HG03457 (cell line): ENCODE measurements around the gene ROR2.

ENCODE experiments used
- ATAC-seq: cut with Tn5 transposase; IDR thresholded peaks from one replicate; pipeline ENCODE4 v1.9.1; 2021; ENCODE audit warnings: moderate number of reproducible peaks; ENCODE audit not compliant: unreplicated experiment

ROR2 gene

DNA sequence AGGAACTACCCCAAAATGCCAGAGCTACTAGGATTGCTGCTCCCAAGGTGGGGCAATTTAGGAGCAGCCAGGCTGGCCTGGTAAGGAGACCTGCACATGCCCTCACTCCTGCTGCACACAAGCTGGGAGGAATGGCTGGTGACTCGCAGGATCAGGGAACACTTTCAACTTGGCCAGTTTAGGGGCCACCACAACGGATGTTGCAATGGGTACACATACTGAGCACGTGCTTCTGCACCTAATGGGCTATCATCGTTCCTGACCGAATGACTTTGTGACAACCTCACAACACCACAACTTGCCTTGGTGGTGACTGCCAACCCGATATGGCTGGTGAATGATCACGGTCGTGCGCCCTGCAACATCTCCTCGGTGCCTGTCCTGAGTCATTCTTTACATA lies 172.0 kb downstream of the ROR2 start:
- no peak for ATAC-seq

DNA sequence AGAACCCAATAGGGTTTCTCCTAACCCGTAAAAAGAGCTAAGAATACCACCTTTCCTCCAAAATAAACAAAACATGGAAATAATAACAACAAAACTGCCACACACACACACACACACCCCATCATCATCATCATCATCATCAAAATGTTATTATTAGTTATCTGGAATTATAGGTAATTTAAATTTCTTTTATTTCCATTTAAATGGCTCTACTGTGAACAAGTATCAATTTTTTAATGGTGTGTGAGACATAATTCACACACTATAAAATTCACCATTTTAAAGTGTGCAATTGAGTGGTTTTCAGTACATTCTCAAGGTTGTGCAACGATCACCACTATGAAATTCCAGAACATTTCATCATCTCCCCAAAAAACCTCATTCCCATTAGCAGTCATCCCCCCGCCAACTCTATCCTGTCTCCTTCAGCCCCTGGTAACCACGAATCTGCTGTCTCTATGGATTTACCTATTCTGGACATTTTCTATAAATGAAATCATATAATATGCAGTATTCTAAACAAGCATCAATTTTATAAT lies 172.7 kb downstream of the ROR2 start:
- no peak for ATAC-seq

DNA sequence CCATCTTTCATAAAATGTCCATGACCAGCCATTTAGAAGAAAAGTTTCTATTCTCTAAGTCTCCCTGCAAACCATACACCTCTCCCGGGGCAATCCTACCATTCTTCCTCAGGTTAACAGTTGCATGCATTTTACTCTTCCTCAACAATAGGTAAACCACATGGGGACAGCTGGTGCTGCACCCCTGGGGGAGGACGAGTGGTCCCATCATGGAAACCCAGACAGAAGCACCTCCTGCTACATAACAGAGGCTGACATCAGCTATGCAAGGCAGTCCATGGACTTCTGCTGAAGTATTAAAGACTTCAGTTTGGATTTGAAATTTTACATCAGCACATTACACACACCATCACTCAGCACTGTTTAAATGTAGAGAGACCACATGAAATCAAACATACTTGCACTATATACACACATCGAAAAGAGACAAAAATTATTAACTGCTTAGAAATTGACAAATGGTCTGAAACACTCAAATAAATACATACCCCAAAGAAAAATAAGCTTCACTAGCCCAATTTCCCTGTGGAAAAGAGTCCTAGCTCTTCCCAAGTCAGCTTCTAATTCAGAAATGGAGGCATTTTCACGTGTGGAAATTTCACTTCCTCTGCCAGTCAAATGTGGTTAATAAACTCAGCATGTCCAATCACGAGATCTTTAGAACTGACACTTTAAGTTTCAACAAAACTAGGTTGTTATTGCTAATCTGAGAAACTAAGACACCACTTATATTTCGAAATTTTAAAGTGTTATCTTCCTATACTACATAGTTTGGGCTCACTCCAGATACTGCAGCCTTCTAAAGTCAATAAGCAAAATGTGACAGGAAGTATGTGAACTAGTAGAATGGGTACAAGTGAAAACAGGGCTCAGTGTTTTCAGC lies 173.4 kb downstream of the ROR2 start:
- no peak for ATAC-seq

DNA sequence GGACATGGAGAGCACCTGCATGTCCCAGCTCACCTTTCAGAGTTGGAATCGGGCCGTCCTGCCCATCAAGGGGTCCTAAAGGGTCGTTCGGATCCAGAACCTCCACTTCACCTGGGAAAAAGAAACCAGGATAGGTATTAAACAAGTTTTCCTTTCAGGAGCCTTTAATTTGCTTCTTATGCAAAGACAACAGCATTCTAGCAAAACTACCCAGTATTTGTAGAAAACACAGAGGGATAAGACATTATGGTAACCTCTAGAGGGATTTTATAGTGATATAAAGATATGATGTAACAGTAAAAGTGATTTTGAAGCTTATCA lies 174.4 kb downstream of the ROR2 start:
- no peak for ATAC-seq

DNA sequence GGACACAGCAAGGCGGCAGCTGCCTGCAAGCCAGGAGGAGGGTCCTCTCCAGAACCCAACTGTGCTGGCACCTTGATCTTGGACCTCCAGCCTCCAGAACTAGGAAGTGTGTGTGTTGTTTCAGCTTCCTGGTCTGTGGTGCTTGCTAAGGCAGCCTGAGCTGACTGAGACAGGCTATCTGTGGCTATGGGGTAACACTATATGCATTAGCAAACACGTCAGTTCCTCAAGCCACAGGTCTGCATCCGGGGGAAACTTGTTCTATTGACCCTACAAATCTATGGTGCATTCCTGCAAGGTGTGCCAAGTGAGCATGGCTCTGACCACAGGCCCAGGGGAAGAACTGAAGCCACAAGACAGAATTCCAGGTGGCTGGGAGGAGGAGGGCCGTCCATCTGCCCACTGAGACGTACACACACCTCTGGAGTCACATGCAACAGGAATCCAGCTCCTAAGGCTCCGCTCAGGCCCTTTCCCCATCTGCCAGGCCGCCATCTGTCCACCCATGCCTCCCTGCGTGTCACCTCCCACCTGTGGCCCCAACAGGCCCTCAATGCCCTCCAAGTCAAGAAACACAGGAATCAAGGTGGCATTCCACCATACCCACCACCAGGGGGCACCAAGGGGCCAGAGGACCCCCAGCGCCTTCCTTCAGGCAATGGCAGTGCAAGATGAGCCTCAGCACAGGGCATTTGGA lies 174.9 kb downstream of the ROR2 start:
- no peak for ATAC-seq

DNA sequence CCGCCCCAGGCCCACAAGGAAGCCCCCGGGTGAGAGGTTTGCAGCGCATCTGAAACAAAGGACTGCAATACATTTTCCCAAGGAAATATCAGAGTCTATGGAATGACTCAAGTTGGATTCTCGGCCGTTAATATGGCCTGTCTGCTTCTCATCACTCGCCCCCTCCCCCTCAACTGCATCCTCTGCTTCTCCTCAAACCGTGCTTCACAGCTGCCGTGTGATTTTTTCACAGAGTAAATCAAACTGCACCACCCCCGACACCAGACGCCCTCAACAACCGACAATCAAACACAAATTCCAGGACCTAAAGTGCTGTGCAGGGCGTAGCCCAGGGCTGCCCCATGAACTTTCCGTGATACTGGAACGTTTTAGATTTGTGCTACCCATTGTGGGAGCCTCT lies 176.9 kb downstream of the ROR2 start:
- ATAC-seq, result no peak

DNA sequence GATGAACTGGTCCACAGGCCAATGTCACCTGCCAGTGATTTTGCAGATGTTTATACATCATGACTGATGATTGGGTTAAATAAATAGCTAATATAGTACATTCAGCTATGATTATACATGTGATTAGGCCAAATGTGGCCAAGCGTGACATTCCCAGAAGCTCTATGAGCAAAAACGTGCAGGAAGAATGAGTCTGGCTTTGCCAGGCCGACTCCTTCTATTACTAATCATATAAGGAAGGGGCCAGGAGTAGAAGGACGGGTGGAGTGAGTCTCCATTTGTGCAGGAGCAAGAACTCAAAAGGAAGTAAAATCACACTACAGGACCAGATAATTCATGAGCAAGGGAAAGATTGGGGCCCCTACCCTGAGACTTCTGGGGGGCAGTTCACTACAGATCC lies 178.2 kb downstream of the ROR2 start:
- no peak for ATAC-seq

DNA sequence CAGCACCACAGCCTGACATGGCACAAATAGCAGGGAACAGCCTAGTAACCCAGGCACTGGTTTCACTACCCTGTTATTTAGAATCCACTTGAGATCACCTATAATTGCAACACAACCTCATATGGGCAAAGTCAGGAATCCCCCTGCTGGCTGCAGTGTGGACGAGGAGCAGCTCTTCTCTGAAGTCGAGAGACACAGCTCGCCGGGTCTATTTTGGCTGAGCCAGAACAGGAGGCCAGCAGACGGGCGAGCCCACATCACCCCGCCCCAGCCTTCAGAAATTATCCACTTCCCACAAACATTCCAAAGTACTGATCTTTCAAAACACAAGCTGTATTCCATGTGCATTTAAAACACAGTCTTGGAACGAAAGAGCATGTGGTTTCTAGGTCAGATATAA lies 179.0 kb downstream of the ROR2 start:
- no peak for ATAC-seq

DNA sequence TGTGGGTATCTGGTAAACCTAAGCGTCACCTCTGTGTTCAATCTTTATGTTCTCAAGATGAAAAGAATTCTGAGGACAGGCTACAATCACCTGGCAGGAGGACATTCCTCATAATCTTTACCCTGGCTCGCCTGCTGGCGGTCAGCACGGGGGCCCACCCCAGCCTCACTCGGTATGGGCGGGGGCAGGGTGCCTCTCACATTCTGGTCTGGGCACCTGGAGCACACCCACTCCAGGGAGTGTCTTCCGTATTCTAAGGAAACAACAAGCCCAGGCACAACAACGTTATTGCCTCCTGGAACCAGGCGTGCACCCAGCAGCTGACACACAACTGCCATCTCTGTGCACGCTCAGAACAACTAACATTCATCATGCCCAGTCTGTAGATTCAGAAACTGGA lies 179.8 kb downstream of the ROR2 start:
- ATAC-seq, result no peak

DNA sequence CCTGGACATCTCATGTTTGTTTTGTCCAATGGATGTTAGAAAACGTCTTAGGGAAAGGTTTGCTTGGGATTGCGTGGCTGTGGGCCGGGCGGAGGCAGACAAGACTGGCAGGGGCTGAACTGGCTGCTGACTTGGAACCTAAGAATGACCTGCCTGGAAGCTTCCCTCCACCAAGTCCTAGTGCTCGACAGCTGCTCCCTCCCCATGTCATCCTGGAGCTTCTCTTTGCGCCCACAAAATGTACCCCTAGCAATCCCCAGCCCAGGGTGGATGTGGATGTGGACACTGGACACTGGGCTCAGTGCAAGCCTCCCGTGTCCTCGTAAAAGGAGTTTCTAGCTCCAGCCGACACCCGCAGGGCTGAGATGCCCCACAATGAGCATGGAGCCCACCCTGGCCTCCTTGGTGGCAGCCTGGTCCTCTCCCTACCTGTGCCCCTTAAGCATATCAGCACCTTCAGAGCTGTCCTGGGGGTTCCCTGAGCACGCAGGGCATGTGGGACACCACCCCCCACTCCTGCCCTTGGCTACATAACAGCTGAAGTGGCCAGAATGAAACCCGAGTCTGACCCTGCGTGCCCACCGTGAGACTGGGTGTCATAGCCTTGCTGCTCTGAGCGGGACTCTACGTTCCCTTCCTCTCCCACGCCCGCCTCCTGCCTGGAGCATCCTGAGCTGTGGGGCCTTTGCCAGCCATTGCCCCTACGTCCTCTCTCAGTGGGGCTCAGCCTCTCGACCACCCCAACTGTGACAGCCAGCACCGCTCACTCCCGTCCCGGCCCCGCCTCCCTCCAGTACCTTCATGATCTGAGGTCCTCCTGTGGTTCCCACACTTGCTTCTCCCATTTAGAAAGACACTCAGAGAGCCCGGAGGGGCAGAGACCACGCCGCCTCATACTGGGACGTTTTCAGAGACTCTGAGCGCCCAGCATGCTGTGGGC lies 180.8 kb downstream of the ROR2 start:
- ATAC-seq, result no peak

DNA sequence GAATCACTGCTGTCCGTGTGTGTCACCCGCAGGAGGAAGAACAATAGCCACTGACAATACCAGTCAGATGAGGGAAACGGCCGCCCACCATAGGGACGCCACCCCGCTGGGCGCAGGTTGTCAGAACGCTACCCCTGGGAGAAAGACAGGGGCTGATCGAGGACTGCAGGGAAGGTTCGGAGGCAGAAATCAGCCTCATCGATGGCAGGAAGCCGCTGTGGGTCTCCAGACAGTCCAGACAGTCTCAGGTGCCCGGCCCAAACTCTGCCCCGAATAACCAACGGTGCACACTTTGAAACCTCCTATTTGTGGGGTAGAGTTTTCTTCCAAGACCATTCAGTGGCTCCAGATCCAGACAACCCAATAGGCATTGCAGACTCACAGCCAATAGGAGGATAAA lies 181.5 kb downstream of the ROR2 start:
- ATAC-seq, result no peak

DNA sequence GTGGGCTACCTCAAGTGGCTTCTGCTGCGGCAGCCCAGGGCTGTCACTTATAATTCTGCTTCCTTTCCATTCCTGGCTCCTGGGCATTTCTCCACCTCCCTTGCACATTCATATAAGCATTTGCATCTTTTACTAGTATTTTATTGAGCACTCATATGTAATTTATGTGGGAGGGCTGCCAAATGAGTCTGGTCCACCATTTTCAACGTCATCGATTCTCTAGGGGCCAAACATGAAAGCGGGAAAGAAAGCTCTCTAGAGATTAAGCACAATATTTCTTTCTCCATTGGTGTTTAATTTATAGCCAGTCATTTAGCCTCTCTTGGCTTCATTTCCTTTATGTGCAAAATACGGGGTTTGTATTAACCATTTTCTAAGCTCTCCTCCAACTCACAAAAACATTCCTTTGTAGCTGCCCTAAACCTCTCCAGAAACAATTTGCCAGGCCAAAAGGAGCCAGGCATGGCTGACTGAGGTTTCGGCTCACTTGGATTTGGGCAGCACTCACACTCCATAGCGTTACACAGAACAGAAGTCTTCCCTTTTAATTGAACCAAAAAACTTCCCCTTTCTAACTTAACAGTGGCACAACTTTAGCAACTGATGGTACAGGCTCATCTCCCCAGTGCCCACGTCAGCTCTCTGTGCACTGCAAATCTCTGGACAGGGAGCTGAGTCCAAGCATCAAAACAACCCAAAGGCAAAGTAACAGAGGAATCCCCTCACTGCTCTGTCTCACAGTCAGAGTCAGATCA lies 183.5 kb downstream of the ROR2 start:
- no peak for ATAC-seq

DNA sequence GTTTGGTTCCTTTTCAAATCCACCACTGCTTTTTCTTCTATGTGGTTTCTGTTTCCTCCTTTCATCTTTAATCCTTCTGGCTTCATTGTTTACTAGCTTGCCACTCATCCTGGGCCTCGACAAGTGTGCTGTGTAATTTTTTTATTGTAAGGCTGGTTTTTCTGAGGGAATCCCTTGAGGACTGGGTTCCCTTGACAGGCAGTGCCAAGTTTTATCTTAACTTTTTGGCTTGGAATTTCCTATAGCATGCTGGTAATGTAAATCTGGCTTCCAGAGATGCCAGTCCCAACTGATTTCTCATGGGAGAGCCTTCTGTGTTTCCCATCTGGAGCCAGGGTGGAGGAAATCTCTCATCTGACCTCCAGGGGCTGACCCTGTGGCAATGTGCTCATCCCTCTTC lies 184.7 kb downstream of the ROR2 start:
- ATAC-seq, result no peak

DNA sequence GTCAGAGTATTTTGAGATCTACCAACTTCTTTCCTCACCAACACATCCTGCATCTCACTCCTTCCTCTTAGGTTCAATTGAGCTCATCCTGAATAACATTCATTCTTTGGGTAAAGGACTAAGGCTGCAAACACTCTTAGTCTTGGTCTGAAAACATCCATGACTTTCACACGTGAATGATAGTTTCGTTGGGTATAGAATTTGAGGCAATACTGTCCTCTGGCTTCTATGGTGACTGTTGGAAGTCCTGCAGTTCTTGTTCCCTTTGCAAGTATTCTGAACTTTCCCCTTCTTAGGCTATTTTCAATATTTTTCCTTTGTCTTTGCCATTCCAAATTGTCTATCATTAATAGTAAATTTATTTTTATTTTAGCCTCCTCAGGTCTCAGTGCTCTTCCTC lies 185.4 kb downstream of the ROR2 start:
- no peak for ATAC-seq

DNA sequence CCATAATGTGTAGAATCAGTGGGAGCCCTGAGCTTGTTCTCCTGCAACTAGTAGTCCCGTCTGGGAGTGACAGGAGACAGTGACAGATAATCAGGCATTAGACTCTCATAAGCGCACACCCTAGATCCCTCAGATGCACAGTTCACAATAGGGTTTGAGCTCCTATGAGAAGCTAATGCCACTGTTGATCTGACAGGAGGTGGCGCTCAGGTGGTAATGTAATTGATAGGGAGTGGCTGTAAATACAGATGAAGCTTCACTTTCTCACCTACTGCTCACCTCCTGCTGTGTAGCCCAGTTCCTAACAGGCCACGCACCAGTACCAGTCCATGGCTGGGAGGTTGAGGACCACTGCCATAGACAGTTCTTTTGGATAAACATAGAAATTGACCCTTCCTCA lies 188.7 kb downstream of the ROR2 start:
- no peak for ATAC-seq

DNA sequence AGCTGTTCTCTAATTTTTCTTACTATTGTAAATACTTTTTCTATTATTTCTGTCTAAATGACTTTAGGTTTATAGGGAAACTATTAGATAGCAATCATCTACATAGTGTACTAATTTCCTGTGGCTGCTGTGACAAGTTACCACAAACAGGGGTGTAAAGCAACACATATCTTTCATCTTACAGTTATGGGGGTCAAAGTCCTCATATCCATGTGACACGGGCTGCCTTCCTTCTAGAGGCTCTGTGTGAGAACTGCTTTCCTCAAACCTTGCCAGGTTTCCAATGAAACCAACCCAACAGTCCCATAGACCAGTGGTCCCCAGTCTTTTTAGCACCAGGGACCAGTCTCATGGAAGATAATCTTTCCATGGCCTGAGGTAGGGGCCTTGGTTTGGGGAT lies 189.1 kb downstream of the ROR2 start:
- ATAC-seq, result no peak

DNA sequence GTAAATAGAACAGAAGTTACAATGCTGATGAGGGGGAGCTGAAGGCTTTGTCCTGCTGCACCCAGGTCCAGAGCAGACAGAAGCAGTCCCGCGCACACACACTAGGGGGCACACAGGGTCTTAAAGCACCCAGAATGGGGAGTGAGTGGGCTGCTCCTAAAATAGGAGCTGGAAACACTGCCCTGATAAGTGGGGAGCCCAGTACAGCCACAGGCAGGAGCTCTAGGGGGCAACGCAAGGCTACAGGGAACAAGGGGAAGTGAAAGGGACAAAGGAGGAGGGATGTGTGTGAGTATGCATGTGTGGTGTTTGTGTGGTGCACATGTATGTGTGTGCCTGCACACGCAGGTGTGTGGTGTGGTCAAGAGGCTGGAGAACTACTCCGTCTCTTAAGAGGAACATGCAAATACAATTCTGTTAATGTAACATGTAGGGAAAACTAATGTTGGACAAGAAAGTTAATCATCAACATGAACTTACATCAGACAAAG lies 191.5 kb downstream of the ROR2 start:
- ATAC-seq, result peak; percentile 68

DNA sequence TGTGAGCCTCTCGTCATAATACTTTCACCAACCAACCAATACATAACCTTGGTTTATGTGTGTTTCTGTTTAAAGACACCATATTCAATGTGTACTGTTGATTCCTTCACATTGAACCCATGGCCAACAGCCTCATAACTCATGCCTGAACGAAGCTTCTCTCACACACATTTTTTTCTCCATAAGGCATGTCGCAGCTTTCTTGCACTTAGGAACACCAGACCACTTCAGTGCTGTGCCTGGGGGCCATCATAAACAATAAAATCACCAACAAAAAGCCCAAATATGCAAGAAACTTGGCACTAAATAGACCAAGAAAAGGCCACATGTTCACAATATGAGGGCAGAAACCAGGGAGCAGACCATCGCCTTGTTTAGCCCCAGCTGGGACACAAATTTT lies 192.2 kb downstream of the ROR2 start:
- ATAC-seq, result no peak

DNA sequence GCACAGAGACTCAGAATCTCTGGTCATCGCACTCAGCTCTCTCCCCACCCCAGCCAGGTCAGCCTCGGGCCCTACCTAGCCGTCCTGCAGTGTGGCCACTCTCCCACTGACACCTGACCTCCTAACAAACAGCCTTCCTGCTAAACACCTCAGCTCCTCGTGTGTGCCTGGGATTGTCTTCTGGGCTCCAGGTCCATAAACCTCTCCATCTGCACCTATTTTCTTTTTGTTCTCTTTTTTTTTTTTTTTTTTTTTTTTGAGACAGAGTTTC lies 193.6 kb downstream of the ROR2 start:
- no peak for ATAC-seq

DNA sequence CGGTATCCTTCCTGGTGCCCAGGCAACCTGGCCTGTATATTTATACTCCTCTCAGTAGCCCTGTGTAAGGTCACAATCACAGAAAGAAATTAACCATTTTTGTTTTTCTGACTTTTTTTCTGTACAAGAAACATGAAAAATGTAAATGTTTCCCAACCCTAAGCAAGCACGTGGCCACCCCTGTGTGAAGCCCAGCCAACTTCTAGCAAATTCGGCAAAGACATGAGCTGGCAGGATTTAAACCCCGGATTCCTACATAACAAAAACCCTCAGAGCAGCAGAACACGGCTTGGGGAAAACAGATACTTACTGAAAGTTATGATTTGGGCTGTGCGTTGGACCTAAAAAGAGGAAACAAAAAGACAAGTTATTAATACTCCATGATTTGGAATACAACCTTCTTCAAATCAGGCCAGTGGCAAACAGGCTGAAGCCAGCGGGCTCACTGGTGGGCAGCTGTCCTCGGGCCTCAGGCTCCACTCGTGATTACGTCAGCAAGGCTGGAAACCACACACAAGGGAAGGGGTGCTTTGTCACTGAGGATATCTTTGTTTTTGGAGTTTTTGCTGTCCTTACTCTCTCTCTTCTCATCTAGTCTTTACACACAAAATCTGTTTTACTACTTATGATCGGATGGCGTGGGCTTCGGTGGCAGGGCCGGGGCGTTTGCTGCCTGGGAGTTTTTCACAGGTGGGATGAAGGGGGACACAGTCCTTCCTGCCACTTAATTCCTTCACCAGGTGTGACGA lies 194.1 kb downstream of the ROR2 start:
- ATAC-seq, result no peak
